NCI-H146 treated with DMSO at 0.1 percent for 48 hours (cell line): ENCODE results near the gene CHDH.

ENCODE experiments used
- DNase-seq: peaks from one replicate; lab custom pipeline; 2025; ENCODE audit not compliant: unreplicated experiment; lab: John Stamatoyannopoulos, UW

Gene CHDH

GRCh38 chr3:53856964-53857363, 10.7 kb upstream of the CHDH start:
- DNase-seq = no peak

DNA sequence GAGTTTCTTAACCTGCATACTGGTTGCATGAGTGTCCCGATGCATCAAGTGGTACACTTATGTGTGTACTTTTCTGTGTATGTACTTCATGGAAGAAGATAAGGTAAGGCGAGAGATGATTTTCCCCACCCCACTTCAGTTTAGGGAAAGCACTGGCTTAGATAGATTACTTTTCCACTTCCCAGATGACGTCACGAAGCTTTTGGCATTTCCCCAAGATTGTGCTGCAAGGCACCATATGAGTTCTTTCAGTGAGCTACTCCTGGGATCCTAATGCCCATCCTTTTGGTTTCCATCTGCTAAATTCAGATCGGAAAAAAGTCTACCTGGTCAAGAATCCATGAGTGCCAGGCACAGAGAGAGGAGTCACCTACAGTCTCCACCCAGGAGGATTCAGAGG, 4.7 kb upstream of the CHDH start:
- DNase-seq = no peak

- DNase-seq = no peak
These were observed 3.7 kb upstream of the CHDH start for GRCh38 chr3:53849916-53850315.

GRCh38 chr3:53846851-53847155, 584 bp upstream of the CHDH start:
- DNase-seq = no peak

DNA sequence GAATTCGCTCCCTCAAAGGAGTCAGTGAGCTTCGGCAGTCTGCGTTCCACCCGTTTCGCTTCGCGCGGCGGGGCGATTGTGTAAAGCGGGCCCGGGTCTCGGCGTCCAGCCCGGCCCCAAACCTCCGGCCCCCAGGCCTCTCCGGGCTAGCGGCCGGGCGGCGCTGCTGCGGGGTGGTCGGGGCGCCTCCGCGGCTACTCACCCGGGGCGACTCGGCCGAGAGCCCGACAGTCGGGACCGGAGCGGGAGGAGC, 412 bp downstream of the CHDH start:
- no peak for DNase-seq

DNA sequence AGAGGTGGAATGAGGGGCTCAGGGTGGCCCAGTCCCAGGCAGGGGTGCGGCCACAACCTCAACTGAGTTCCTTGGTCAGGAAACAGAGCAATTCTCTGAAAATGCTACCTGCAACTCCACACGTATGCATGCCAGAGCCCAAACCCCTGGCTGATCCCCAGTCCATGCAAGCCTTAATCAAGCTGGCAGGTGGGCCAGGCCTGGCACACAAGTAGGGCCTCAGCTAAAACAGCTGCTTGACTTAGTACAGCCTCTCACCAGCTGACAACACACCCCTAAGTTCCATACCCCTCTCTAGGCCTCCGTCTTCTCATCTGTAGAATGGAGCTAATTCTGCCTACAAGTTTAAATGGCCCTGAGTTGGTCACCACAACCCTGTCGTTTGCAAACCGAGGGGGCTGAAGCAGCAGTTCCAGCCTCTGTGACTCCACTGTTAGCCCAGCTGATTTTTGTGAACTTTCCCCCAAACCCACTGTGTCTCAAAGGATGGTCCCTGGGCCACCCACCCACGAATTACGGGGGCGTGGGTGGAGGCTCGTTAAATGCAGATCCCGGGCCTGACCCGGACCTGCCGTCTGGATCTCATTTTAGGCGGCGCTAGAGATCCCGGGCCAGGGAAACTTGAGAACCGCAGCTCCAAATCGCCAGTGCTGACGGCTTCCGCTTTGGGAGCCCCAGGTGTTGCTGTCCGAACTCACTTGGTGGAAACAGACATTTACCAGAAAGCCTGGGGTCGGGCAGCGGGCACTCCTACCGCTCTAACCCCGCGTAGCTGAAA, 927 bp downstream of the CHDH start:
- no peak for DNase-seq

GRCh38 chr3:53844262-53845102, 1.7 kb downstream of the CHDH start:
- no peak for DNase-seq

DNA sequence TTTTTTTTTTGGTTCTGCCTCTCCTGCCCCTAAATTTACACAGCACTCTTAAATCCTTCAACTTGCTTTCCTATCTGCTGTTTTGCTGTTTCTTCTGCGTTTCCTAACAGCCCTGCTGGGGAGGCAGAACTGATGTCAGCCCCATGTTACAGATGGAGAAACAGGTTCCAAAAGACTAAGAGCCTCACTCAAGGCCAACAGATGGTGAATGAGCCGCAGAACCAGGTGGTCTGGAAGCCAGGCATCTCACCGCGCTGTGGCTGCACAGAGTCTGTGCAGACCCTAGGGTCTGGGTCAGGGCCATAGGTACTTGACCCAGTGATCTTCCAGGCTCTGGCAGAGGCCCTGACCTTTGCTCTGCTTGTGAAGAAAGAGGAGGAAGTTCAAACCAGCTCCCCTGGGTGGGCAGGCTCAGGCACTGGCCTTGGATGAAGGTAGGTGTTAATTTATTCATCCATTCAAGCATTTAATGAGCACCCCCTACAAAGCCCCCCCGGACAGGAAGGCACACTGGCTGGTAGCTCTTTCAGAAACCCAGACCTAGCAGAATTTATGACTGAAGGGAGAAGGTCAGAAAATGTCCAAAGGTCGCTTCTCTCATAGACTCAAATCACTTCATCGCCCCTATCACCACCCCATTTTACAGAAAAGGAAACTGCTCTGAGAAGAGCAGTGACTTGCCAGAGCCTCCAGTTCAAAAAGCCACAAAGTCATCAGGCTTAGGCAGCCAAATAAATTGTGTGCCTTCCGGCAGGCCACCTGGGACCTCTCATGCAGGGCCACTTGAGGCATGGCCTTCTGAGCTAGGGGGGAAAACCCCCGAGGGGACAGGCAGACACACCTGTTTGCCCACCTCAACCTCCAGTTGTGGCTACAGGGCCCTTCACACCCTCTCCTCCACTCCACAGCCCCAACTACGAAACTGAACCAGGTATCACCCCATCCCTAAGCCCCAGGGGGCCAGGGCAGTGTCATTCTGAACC, 2.7 kb downstream of the CHDH start:
- DNase-seq = no peak

GRCh38 chr3:53842436-53843194, 3.6 kb downstream of the CHDH start:
- DNase-seq = no peak

- no peak for DNase-seq
These were observed 4.9 kb downstream of the CHDH start for GRCh38 chr3:53841296-53841695.

- no peak for DNase-seq
These were observed 8.9 kb downstream of the CHDH start for GRCh38 chr3:53837331-53837730.

- DNase-seq = no peak
These were observed 9.9 kb downstream of the CHDH start for GRCh38 chr3:53836084-53836872.

DNA sequence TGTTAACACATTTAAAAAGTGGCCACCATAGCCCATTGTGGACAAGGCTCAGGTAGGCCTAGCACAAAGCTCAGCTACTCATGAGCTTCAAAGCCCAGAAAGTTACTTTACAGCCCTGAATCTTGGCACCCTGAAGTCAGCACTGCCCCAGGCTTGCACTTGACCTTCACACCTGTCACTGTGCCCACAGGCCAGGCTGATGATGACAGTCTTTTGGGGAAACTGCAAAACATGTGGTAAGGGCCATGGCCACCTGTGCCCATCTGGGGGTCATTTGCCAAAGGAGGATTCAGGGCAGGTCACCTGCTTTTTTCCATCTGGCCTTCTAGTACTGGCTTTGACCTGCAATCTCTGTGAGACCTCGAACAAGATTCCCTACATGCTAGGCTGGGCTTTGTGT, 11.0 kb downstream of the CHDH start:
- no peak for DNase-seq

DNA sequence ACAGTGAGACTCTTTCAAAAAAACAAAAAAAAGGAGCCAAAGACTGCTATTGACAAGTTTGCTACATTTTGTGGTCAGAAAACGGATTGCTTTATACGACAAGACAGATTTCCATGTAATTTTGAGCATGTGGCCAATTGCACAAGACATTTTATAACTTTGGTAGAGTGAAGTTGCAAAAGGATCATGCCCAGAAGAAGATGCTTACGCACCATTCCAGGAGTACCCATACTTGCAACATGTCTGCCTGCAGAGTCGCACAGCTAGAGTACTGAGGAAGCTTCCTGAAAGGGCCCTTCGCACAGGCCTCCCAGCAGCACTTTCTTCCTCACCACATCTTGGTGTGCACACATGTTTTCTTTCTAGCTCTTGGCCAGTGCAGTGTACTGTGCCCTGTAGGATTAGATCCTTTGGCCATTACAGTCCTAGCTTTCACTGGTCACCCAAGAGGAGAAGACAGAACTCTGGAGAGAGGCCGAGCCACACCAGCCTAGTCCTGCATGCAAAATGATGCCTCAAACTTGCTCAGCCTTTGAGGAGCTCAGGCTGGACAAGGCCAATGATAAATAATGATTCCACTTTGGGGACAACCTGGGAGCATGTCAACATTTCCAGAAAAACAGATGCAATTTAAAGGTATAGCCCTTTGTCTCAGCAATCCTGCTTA, 11.7 kb downstream of the CHDH start:
- DNase-seq = no peak

DNA sequence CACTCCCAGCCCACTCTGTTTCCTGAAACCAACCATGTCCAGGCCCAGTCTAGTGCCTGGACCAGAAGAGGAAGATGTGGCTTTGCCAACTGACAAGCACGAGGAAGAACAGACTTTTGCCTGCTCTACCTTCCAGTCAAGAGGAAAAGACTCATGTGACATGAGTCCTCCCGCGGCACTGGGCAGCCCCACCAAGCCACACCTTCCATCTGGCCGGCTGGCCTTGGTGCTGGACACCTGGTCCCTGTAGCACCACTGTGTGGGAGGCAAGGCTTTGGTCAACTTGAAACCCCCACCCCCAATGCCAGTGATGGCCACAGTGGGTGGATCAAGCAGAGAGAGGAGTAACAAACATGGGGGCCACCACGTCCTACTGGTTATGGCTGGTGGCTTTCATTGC, 12.5 kb downstream of the CHDH start:
- DNase-seq = no peak

DNA sequence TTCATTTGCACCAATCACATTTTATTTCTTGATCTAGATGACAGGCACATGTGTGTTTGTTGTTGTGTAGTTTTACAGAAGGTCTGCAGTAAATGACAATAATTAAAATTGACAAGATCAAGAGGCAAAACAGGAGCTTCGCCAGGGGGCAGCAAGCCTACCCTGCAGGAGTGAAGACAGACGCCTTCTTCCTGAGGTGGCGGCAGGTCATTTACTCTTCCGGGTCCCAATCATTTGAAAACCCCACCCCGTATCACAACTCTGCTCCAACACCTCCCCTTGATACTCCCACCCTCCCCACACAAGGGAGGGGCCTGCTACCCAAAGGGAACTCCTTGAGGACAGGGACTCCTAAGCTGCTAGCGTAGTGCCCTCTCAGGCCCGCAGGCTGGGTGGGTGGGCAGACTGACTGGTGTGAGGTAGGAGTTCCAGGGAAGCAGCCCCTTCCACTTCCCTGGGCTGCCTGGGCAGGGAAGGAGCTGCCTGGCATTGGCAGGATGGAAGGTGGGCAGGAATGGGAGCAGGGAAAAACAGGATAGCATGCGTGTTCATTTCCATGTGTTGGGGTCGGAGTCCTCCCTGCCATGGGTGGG, 13.1 kb downstream of the CHDH start:
- DNase-seq = no peak

- DNase-seq = no peak
These were observed 15.3 kb downstream of the CHDH start for GRCh38 chr3:53830944-53831343.

- DNase-seq = no peak
These were observed 16.6 kb downstream of the CHDH start for GRCh38 chr3:53829605-53830004.

- DNase-seq = no peak
These were observed 17.6 kb downstream of the CHDH start for GRCh38 chr3:53828581-53828980.
